Effector CD8-positive, alpha-beta T cell (primary cell): ENCODE data around the gene CCDC80.

Experiments
- DNase-seq: peaks from one replicate; lab custom pipeline; 2025; lab: John Stamatoyannopoulos, UW

CCDC80 gene

GRCh38 chr3:112633757-112634156 lies 7.2 kb downstream of the CCDC80 start:
- no peak for DNase-seq

- no peak for DNase-seq
Observed at GRCh38 chr3:112633191-112633590, 7.8 kb downstream of the CCDC80 start.

- no peak for DNase-seq
Observed at GRCh38 chr3:112632596-112632995, 8.3 kb downstream of the CCDC80 start.

- DNase-seq: no peak
Observed at GRCh38 chr3:112631257-112631656, 9.7 kb downstream of the CCDC80 start.

GRCh38 chr3:112629425-112629824 lies 11.5 kb downstream of the CCDC80 start:
- no peak for DNase-seq

- DNase-seq: no peak
Observed at GRCh38 chr3:112627919-112628466, 12.9 kb downstream of the CCDC80 start.

- no peak for DNase-seq
Observed at GRCh38 chr3:112627419-112627818, 13.5 kb downstream of the CCDC80 start.

GRCh38 chr3:112623717-112624116 lies 17.2 kb downstream of the CCDC80 start:
- no peak for DNase-seq

GRCh38 chr3:112623213-112623612 lies 17.7 kb downstream of the CCDC80 start:
- no peak for DNase-seq

GRCh38 chr3:112619295-112619694 lies 21.6 kb downstream of the CCDC80 start:
- DNase-seq: no peak

GRCh38 chr3:112617285-112617684 lies 23.7 kb downstream of the CCDC80 start:
- DNase-seq: no peak

- no peak for DNase-seq
Observed at GRCh38 chr3:112615989-112616731, 24.8 kb downstream of the CCDC80 start.

GRCh38 chr3:112611752-112612515 lies 29.0 kb downstream of the CCDC80 start:
- no peak for DNase-seq

GRCh38 chr3:112610121-112610520 lies 30.8 kb downstream of the CCDC80 start:
- DNase-seq: no peak

GRCh38 chr3:112607863-112608262 lies 33.1 kb downstream of the CCDC80 start:
- DNase-seq: no peak

- DNase-seq: no peak
Observed at GRCh38 chr3:112606098-112606497, 34.8 kb downstream of the CCDC80 start.

- no peak for DNase-seq
Observed at GRCh38 chr3:112605285-112605684, 35.7 kb downstream of the CCDC80 start.

- no peak for DNase-seq
Observed at GRCh38 chr3:112604536-112604935, 36.4 kb downstream of the CCDC80 start.

GRCh38 chr3:112602217-112602838 lies 38.6 kb downstream of the CCDC80 start:
- no peak for DNase-seq

GRCh38 chr3:112598731-112599130 lies 42.2 kb downstream of the CCDC80 start:
- DNase-seq: no peak

- DNase-seq: no peak
Observed at GRCh38 chr3:112597945-112598344, 43.0 kb downstream of the CCDC80 start.

- DNase-seq: no peak
Observed at GRCh38 chr3:112594856-112595255, 46.1 kb downstream of the CCDC80 start.

- no peak for DNase-seq
Observed at GRCh38 chr3:112593258-112593657, 47.7 kb downstream of the CCDC80 start.
